ENCODE data around the gene TOMM22. TPM values are rescaled to one million over a fixed set of nuclear protein-coding genes. Genes with fewer than 3 reads are reported as not detected.

The TOMM22 gene
- total RNA-seq, 2 donors from 2014 or later: 109 to 153 TPM

- H3K27ac Mint-ChIP-seq: peak overlapping the region; percentile 6 to 42
- H3K27me3 Mint-ChIP-seq: no peaks in the 10 kb centered on the region
- ATAC-seq (no peak), DNase-seq (ENCODE audit: low spot score) (no peak)
- no peaks in the 10 kb centered on the region for H3K9me3 Mint-ChIP-seq
- H3K36me3 Mint-ChIP-seq: peaks cover 9% of the 10 kb centered on the region
- peaks cover 49 to 55% of the 10 kb centered on the region in 2 donors for H3K4me1 Mint-ChIP-seq (ENCODE audit: low read depth in 2 of 2)
- no peak overlapping the region for H3K4me3 Mint-ChIP-seq
Observed at GRCh38 chr22:38713921-38714320, 32.2 kb downstream of the TOMM22 start.

GRCh38 chr22:38715176-38715764 is 33.5 kb downstream of the TOMM22 start:
- Mint-ChIP-seq H3K36me3 (peaks cover 5% of the 10 kb centered on the region), H3K4me1 (ENCODE audit: low read depth in 2 of 2) (peaks cover 40 to 46% of the 10 kb centered on the region in 2 donors), H3K4me3 (no peak overlapping the region), H3K9me3 (no peaks in the 10 kb centered on the region), H3K27me3 (no peaks in the 10 kb centered on the region), H3K27ac (peak overlapping the region in 1 of 2 donors; percentile 6)
- DNase-seq (ENCODE audit: low spot score) (no peak), ATAC-seq (no peak)

DNA sequence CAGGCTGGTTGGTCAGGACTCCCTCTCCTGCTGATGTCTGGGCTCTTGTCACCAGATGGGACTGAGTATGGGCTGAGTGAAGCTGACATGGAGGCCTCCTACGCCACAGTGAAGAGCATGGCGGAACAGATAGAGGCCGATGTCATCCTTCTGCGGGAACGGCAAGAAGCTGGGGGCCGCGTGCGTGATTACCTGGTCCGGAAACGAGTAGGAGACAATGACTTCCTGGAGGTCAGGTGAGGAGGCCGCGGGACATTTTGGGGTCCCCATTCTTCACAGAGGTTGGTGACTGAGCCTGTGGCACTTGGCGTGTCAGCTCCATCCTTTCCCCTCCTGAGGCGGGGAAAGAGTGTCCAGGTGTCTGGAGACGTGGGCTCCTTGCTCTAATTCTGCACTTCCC is 34.1 kb downstream of the TOMM22 start:
- ATAC-seq (no peak), DNase-seq (ENCODE audit: low spot score) (no peak)
- Mint-ChIP-seq H3K27ac (no peak overlapping the region), H3K9me3 (no peaks in the 10 kb centered on the region), H3K36me3 (peaks cover 1% of the 10 kb centered on the region), H3K27me3 (no peaks in the 10 kb centered on the region), H3K4me3 (no peak overlapping the region), H3K4me1 (ENCODE audit: low read depth in 2 of 2) (peaks cover 35 to 43% of the 10 kb centered on the region in 2 donors)

DNA sequence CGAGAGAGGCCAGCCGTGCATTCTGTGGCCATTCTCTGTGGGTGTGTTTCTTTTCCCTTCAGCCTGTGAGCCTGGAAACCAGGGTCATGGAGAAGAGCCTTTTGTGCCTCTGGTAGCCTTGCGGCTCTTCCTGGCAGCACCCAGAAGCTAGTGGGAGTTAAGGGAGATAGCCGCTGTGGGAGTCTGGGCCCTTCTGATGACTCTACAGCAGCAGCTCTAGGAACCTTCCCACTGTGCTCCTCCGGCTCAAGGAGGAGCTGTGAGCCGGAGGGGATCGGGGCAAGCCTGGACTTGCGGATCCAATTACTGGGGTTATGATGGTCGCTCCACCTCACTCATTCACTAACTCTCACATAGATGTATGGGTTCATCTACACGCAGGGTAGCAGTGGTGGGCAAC is 34.5 kb downstream of the TOMM22 start:
- Mint-ChIP-seq H3K4me1 (ENCODE audit: low read depth in 2 of 2) (peaks cover 31 to 38% of the 10 kb centered on the region in 2 donors), H3K9me3 (no peaks in the 10 kb centered on the region), H3K4me3 (no peak overlapping the region), H3K27me3 (no peaks in the 10 kb centered on the region), H3K36me3 (no peaks in the 10 kb centered on the region), H3K27ac (no peak overlapping the region)
- ATAC-seq (no peak), DNase-seq (ENCODE audit: low spot score) (no peak)

DNA sequence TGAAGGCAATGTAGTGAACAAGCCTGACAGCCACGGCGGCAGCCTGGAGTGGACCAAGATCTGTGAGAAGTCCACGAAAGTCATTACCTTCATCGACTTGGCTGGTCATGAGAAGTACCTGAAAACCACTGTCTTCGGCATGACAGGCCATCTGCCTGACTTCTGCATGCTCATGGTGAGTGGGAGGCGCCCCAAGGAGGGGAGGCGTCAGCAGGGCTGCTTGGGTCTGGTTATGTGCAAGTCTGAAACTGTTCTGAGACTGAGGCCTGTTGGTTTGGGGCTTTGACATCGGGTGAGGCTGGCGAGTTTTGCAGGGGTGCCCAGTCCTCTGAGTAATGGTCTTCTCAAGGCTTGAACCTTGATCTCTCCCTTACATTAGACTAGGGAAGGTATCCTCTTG is 35.1 kb downstream of the TOMM22 start:
- no peaks in the 10 kb centered on the region for H3K9me3 Mint-ChIP-seq
- H3K27me3 Mint-ChIP-seq: no peaks in the 10 kb centered on the region
- no peak overlapping the region for H3K4me3 Mint-ChIP-seq
- peaks cover 34 to 36% of the 10 kb centered on the region in 2 donors for H3K4me1 Mint-ChIP-seq (ENCODE audit: low read depth in 2 of 2)
- H3K27ac Mint-ChIP-seq: no peak overlapping the region
- ATAC-seq: no peak
- DNase-seq (ENCODE audit: low spot score): no peak
- H3K36me3 Mint-ChIP-seq: no peaks in the 10 kb centered on the region

DNA sequence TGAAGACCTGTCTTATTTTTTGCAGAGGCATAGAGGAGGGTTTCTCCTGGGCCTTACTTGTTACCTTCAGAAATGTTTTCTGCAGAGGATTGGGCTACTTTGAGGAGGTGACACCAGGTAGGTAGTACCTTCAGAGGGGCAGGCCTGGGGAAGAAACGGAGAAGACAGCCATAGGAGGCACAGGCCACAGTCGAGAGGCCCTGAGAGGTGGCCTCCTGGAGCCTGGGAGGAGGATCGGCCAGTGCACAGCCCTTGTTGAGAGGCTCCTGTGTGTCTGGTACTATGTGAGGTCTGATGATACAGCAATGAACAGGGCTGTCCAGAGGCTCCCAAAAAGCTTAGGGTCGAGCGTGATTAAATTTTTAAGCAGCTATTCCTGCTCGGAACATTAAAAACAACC is 35.5 kb downstream of the TOMM22 start:
- ATAC-seq (peak in 1 of 2 donors; percentile 36), DNase-seq (ENCODE audit: low spot score) (no peak)
- Mint-ChIP-seq H3K9me3 (no peaks in the 10 kb centered on the region), H3K4me3 (no peak overlapping the region), H3K27me3 (no peaks in the 10 kb centered on the region), H3K36me3 (no peaks in the 10 kb centered on the region), H3K4me1 (ENCODE audit: low read depth in 2 of 2) (peaks cover 31 to 32% of the 10 kb centered on the region in 2 donors), H3K27ac (no peak overlapping the region)

DNA sequence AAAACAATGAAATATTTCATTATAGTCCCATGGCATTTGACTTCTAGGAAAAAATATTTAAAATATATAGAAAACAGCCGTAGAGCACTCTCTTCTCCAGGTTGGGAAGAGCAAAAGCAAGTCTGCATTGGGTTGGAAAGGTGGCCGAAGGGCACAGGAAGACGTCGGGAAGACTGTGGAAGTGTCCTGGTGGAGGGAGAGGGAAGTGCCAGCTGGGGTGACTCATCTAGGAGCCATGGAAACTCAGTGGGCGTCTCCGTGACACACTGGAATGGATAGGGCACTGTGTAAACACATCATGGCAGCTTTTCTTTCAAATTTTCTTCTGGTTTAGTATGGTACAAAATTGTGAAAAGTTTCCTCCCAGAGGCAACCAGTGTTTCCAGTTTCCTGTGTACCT is 36.7 kb downstream of the TOMM22 start:
- Mint-ChIP-seq H3K4me3 (no peak overlapping the region), H3K27ac (no peak overlapping the region), H3K27me3 (no peaks in the 10 kb centered on the region), H3K4me1 (ENCODE audit: low read depth in 2 of 2) (peaks cover 20 to 22% of the 10 kb centered on the region in 2 donors), H3K36me3 (no peaks in the 10 kb centered on the region), H3K9me3 (no peaks in the 10 kb centered on the region)
- no peak for DNase-seq (ENCODE audit: low spot score)
- no peak for ATAC-seq

DNA sequence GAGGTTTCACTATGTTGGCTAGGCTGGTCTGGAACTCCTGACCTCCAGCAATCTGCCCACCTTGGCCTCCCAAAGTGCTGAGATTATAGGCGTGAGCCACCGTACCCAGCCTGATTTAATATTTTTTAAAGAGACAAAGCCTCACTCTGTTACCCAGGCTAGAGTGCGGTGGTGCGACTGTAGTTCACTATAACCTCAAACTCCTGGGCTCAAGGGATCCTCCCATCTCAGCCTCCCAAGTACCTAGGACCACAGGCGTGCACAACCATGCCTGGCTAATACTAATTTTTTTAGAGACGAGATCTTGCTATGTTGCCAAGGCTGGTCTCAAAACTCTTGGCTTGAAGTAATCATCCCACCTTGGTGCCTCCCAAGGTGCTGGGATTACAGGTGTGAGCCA is 37.4 kb downstream of the TOMM22 start:
- Mint-ChIP-seq H3K36me3 (no peaks in the 10 kb centered on the region), H3K9me3 (no peaks in the 10 kb centered on the region), H3K4me3 (no peak overlapping the region), H3K4me1 (ENCODE audit: low read depth in 2 of 2) (peaks cover 14 to 16% of the 10 kb centered on the region in 2 donors), H3K27ac (no peak overlapping the region), H3K27me3 (no peaks in the 10 kb centered on the region)
- no peak for ATAC-seq
- no peak for DNase-seq (ENCODE audit: low spot score)

GRCh38 chr22:38720350-38720749 is 38.6 kb downstream of the TOMM22 start:
- Mint-ChIP-seq H3K9me3 (no peaks in the 10 kb centered on the region), H3K36me3 (peaks cover 4% of the 10 kb centered on the region), H3K27ac (no peak overlapping the region), H3K27me3 (no peaks in the 10 kb centered on the region), H3K4me3 (no peak overlapping the region), H3K4me1 (ENCODE audit: low read depth in 2 of 2) (peaks cover 7 to 10% of the 10 kb centered on the region in 2 donors)
- ATAC-seq (no peak), DNase-seq (ENCODE audit: low spot score) (no peak)

- Mint-ChIP-seq H3K27ac (no peak overlapping the region), H3K4me1 (ENCODE audit: low read depth in 2 of 2) (peaks cover 6 to 10% of the 10 kb centered on the region in 2 donors)
Observed at GRCh38 chr22:38721551-38721950, 39.8 kb downstream of the TOMM22 start.

GRCh38 chr22:38724176-38724575 is 42.4 kb downstream of the TOMM22 start:
- Mint-ChIP-seq H3K36me3 (peaks cover 7% of the 10 kb centered on the region), H3K27ac (no peak overlapping the region), H3K9me3 (no peaks in the 10 kb centered on the region), H3K4me1 (ENCODE audit: low read depth in 2 of 2) (peaks cover 6 to 10% of the 10 kb centered on the region in 2 donors), H3K27me3 (no peaks in the 10 kb centered on the region), H3K4me3 (no peak overlapping the region)
- DNase-seq (ENCODE audit: low spot score): no peak
- ATAC-seq: no peak

More at GRCh38 chr22:38721551-38721950, 39.8 kb downstream of the TOMM22 start:
- H3K27me3 Mint-ChIP-seq: no peaks in the 10 kb centered on the region
- H3K4me3 Mint-ChIP-seq: no peak overlapping the region
- ATAC-seq (no peak), DNase-seq (ENCODE audit: low spot score) (no peak)
- H3K9me3 Mint-ChIP-seq: no peaks in the 10 kb centered on the region
- peaks cover 7% of the 10 kb centered on the region for H3K36me3 Mint-ChIP-seq

- H3K27me3 Mint-ChIP-seq: no peaks in the 10 kb centered on the region
- no peak for DNase-seq (ENCODE audit: low spot score)
- peaks cover 7 to 10% of the 10 kb centered on the region in 2 donors for H3K4me1 Mint-ChIP-seq (ENCODE audit: low read depth in 2 of 2)
- peak overlapping the region in 1 of 2 donors; percentile 28 for H3K27ac Mint-ChIP-seq
- H3K4me3 Mint-ChIP-seq: no peak overlapping the region
- H3K9me3 Mint-ChIP-seq: no peaks in the 10 kb centered on the region
- ATAC-seq: peak in 1 of 2 donors; percentile 46
- peaks cover 9% of the 10 kb centered on the region for H3K36me3 Mint-ChIP-seq
Observed at GRCh38 chr22:38724926-38725571, 43.3 kb downstream of the TOMM22 start.

- Mint-ChIP-seq H3K27ac (no peak overlapping the region), H3K4me3 (no peak overlapping the region), H3K4me1 (ENCODE audit: low read depth in 2 of 2) (peaks cover 13% of the 10 kb centered on the region in 2 donors), H3K36me3 (peaks cover 13% of the 10 kb centered on the region), H3K9me3 (no peaks in the 10 kb centered on the region), H3K27me3 (no peaks in the 10 kb centered on the region)
- ATAC-seq (no peak), DNase-seq (ENCODE audit: low spot score) (no peak)
Observed at GRCh38 chr22:38725900-38726655, 44.3 kb downstream of the TOMM22 start.

DNA sequence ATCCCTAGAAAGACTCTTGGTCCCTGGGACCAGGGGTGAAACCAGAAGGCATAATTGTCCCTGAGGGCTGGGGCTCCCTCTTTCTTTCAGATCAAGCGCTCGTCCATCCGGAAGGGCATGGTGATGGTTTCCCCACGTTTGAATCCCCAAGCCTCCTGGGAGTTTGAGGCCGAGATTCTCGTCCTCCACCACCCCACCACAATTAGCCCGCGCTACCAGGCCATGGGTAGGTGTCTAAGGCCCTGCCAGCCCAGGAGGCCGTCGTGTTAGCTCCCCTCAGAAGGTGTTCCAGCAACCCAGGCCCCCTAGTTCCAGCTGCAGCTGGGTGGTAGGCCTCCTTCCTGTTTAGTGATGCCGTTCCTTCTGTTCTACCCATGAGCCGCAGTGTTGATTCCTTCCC is 45.4 kb downstream of the TOMM22 start:
- H3K36me3 Mint-ChIP-seq: peaks cover 13% of the 10 kb centered on the region
- H3K27me3 Mint-ChIP-seq: no peaks in the 10 kb centered on the region
- no peak overlapping the region for H3K27ac Mint-ChIP-seq
- H3K9me3 Mint-ChIP-seq: no peaks in the 10 kb centered on the region
- no peak for DNase-seq (ENCODE audit: low spot score)
- no peak overlapping the region for H3K4me3 Mint-ChIP-seq
- no peak for ATAC-seq
- peaks cover 9 to 13% of the 10 kb centered on the region in 2 donors for H3K4me1 Mint-ChIP-seq (ENCODE audit: low read depth in 2 of 2)
